ENCODE results near the gene EPHB2. TPM values are rescaled to one million over a fixed set of nuclear protein-coding genes. Genes with fewer than 3 reads are reported as not detected.

The EPHB2 gene
- total and polyA plus RNA-seq, 2 of the 8 experiments (the other 6 are each of a cell fraction or from before 2014, with no cell fraction given) = 15.8 to 17.2 TPM

DNA sequence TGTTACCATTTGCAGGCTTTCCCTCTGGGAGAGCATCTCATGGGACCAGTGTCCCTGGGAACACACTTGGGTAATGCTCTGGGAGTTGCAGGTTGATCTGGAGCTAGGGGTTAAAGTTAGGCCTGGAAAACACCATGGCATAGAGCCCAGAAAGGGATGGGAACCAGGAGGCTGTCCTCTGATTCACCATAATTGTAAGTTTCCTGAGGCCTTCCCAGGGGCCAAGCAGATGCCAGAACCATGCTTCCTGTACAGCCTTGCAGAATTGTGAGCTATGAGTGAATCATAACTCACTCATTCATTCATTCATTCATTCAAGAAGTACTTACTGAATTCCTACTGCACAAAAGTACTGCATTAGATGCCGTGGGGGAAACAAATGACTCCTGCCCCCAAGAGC is 212.0 kb downstream of the EPHB2 start (continued):
- TF ChIP-seq TEAD4 (IDR thresholded peaks at IDR 0.05; ENCODE audit: low read depth, low read length) (no peak), EZH2 (IDR thresholded peaks at IDR 0.05; ENCODE audit: low read depth, low read length, severe bottlenecking) (no peak)
- TF ChIP-seq, protein P1, sequence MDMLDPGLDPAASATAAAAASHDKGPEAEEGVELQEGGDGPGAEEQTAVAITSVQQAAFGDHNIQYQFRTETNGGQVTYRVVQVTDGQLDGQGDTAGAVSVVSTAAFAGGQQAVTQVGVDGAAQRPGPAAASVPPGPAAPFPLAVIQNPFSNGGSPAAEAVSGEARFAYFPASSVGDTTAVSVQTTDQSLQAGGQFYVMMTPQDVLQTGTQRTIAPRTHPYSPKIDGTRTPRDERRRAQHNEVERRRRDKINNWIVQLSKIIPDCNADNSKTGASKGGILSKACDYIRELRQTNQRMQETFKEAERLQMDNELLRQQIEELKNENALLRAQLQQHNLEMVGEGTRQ (IDR thresholded peaks at IDR 0.05; ENCODE audit: low read length) = no peak
